Measurements from ENCODE around the gene C2orf49. TPM values are rescaled to one million over a fixed set of nuclear protein-coding genes. Genes with fewer than 3 reads are reported as not detected.
A peak's percentile ranks its signal among the peaks of the same experiment; 100 is the strongest.

The C2orf49 gene
- 24.0 and 26.0 TPM in 2 replicates for total RNA-seq (2014; rRNA removed; shearing (Covaris generic))
- polyA plus RNA-seq (2014; cell fraction: nucleus; rRNA removed), result 16.9 and 24.7 TPM in 2 replicates

- DNase-seq (ENCODE audit: extremely low read depth, low read depth), result peak; percentile 76
Observed at GRCh38 chr2:105337122-105338019, at the start of gene C2orf49. Gene C2orf49, plus strand, starts transcription at chr2:105337540. Its CDS starts 48 bp downstream, at chr2:105337588.

GRCh38 chr2:105287692-105288091, 49.6 kb upstream of the C2orf49 start:
- DNase-seq (ENCODE audit: extremely low read depth, low read depth), result peak; percentile 26

- DNase-seq (ENCODE audit: extremely low read depth, low read depth), result no peak
Observed at GRCh38 chr2:105288133-105288532, 49.2 kb upstream of the C2orf49 start.

GRCh38 chr2:105290981-105291660, 46.2 kb upstream of the C2orf49 start:
- DNase-seq (ENCODE audit: extremely low read depth, low read depth), result no peak

GRCh38 chr2:105291981-105292380, 45.4 kb upstream of the C2orf49 start:
- no peak for DNase-seq (ENCODE audit: extremely low read depth, low read depth)

GRCh38 chr2:105294046-105294445, 43.3 kb upstream of the C2orf49 start:
- no peak for DNase-seq (ENCODE audit: extremely low read depth, low read depth)

GRCh38 chr2:105294844-105295481, 42.4 kb upstream of the C2orf49 start:
- DNase-seq (ENCODE audit: extremely low read depth, low read depth), result peak; percentile 58

- DNase-seq (ENCODE audit: extremely low read depth, low read depth), result no peak
Observed at GRCh38 chr2:105296017-105296611, 41.2 kb upstream of the C2orf49 start.

GRCh38 chr2:105297216-105297615, 40.1 kb upstream of the C2orf49 start:
- no peak for DNase-seq (ENCODE audit: extremely low read depth, low read depth)

- no peak for DNase-seq (ENCODE audit: extremely low read depth, low read depth)
Observed at GRCh38 chr2:105298017-105298416, 39.3 kb upstream of the C2orf49 start.

- no peak for DNase-seq (ENCODE audit: extremely low read depth, low read depth)
Observed at GRCh38 chr2:105299290-105299689, 38.0 kb upstream of the C2orf49 start.

GRCh38 chr2:105301646-105302045, 35.7 kb upstream of the C2orf49 start:
- DNase-seq (ENCODE audit: extremely low read depth, low read depth), result no peak

- no peak for DNase-seq (ENCODE audit: extremely low read depth, low read depth)
Observed at GRCh38 chr2:105307146-105307545, 30.2 kb upstream of the C2orf49 start.

- no peak for DNase-seq (ENCODE audit: extremely low read depth, low read depth)
Observed at GRCh38 chr2:105307550-105307949, 29.8 kb upstream of the C2orf49 start.

- DNase-seq (ENCODE audit: extremely low read depth, low read depth), result no peak
Observed at GRCh38 chr2:105307962-105308361, 29.4 kb upstream of the C2orf49 start.

GRCh38 chr2:105308382-105309146, 28.8 kb upstream of the C2orf49 start:
- no peak for DNase-seq (ENCODE audit: extremely low read depth, low read depth)

- DNase-seq (ENCODE audit: extremely low read depth, low read depth), result no peak
Observed at GRCh38 chr2:105309147-105309545, 28.2 kb upstream of the C2orf49 start.

GRCh38 chr2:105313877-105314276, 23.5 kb upstream of the C2orf49 start:
- no peak for DNase-seq (ENCODE audit: extremely low read depth, low read depth)

GRCh38 chr2:105315314-105315713, 22.0 kb upstream of the C2orf49 start:
- DNase-seq (ENCODE audit: extremely low read depth, low read depth), result no peak

GRCh38 chr2:105317937-105318336, 19.4 kb upstream of the C2orf49 start:
- DNase-seq (ENCODE audit: extremely low read depth, low read depth), result no peak

All from NCI-H460 (cell line).